Epithelial cell of esophagus (primary cell): ENCODE data around the gene MAPRE3.

Source experiments
- DNase-seq: peaks from one replicate; pipeline ENCODE4 v3.0.0; 2010; ENCODE audit warnings: low read depth
- H3K4me3 ChIP-seq: 2 replicates; pipeline ENCODE4 v1.5.1; 2011; ENCODE audit warnings: mild to moderate bottlenecking, low read length, control low read depth
- CTCF ChIP-seq: IDR thresholded peaks from 2 replicates; pipeline ENCODE4 v1.5.1; 2011; ENCODE audit warnings: low read depth, mild to moderate bottlenecking, low read length, control low read depth, inconsistent platforms; ENCODE audit not compliant: insufficient read depth; ENCODE audit errors: missing control alignments

MAPRE3 gene

GRCh38 chr2:26941486-26941885 is 29.0 kb upstream of the MAPRE3 start:
- TF ChIP-seq CTCF: no peak
- H3K4me3 ChIP-seq: no peak overlapping the region
- DNase-seq: peak; percentile 90

GRCh38 chr2:26942543-26943295 is 27.7 kb upstream of the MAPRE3 start:
- H3K4me3 ChIP-seq: no peak overlapping the region
- DNase-seq: peak; percentile 67
- TF ChIP-seq CTCF: peak; percentile 82

- DNase-seq: no peak
- H3K4me3 ChIP-seq: no peak overlapping the region
- TF ChIP-seq CTCF: no peak
Observed at GRCh38 chr2:26945991-26946750, 24.3 kb upstream of the MAPRE3 start.

- TF ChIP-seq CTCF: no peak
- H3K4me3 ChIP-seq: no peak overlapping the region
- DNase-seq: no peak
Observed at GRCh38 chr2:26946841-26947784, 23.3 kb upstream of the MAPRE3 start.

- no peak overlapping the region for H3K4me3 ChIP-seq
- no peak for DNase-seq
- TF ChIP-seq CTCF: no peak
Observed at GRCh38 chr2:26948800-26949199, 21.6 kb upstream of the MAPRE3 start.

GRCh38 chr2:26950246-26950645 is 20.2 kb upstream of the MAPRE3 start:
- no peak for TF ChIP-seq CTCF
- DNase-seq: no peak
- H3K4me3 ChIP-seq: no peak overlapping the region
